ENCODE results near the gene XAB2.

The XAB2 gene

GRCh38 chr19:7607212-7607873, 22.0 kb downstream of the XAB2 start:
- no peaks in the 10 kb centered on the region for H3K9me3 ChIP-seq (ENCODE audit: control insufficient read depth, insufficient read depth, low read depth, low read length)
- no peak overlapping the region for H3K4me3 ChIP-seq (ENCODE audit: low read depth, low read length)
- no peak overlapping the region for H3K27ac ChIP-seq (ENCODE audit: extremely low read depth, low read depth, low read length)
- POLR2A ChIA-PET, result no interaction called here
- TF ChIP-seq ZSCAN30 (tag by site-specific recombination; IDR thresholded peaks at IDR 0.05) (no peak), ZNF114 (tag by site-specific recombination; IDR thresholded peaks at IDR 0.05) (no peak), ZNF121 (tag by site-specific recombination; IDR thresholded peaks at IDR 0.05) (no peak), ZNF768 (tag by site-specific recombination; IDR thresholded peaks at IDR 0.05) (0 out of 2 replicates have a peak, but pooled peaks have one; percentile 70), ZNF16 (tag by site-specific recombination; IDR thresholded peaks at IDR 0.05; ENCODE audit: low read depth) (no peak), ZNF341 (tag by site-specific recombination; IDR thresholded peaks at IDR 0.05; ENCODE audit: low read depth) (no peak)
- no peaks in the 10 kb centered on the region for H3K4me1 ChIP-seq (ENCODE audit: control insufficient read depth, insufficient read depth, low read length)
- peaks cover 8 to 41% of the 10 kb centered on the region in 2 experiments; a peak in 2 of 3 replicates for H3K36me3 ChIP-seq (ENCODE audit: control insufficient read depth in 2 of 2, insufficient read depth in 1 of 2, low read length in 2 of 2)
- CTCF ChIA-PET, result interaction anchor here (1.1 kb wide), 1 partner anchor 73 kb away, joined by 6 read pairs; the partner anchor contains the start of gene TRAPPC5

GRCh38 chr19:7606289-7606688, 23.1 kb downstream of the XAB2 start:
- peaks cover 8 to 33% of the 10 kb centered on the region in 2 experiments; a peak in 2 of 3 replicates for H3K36me3 ChIP-seq (ENCODE audit: control insufficient read depth in 2 of 2, insufficient read depth in 1 of 2, low read length in 2 of 2)
- ChIA-PET POLR2A (interaction anchor here (1.0 to 1.4 kb wide), 3 partner anchors 11 to 23 kb away, joined by 4 to 9 read pairs (median 7); partner anchors contain the start of genes CAMSAP3, PET100 and XAB2), CTCF (interaction anchor here (1.2 to 1.3 kb wide), 3 partner anchors 10 to 74 kb away, joined by 5 to 9 read pairs (median 6); partner anchors contain the start of gene TRAPPC5)
- no peak for TF ChIP-seq ATF2 (tag by site-specific recombination; IDR thresholded peaks at IDR 0.05; ENCODE audit: low read depth)
- no peak for TF ChIP-seq ZNF639 (tag by site-specific recombination; IDR thresholded peaks at IDR 0.05)
- TF ChIP-seq ZNF626 (tag by site-specific recombination; IDR thresholded peaks at IDR 0.05), result no peak
- no peak for TF ChIP-seq ZNF830 (tag by site-specific recombination; IDR thresholded peaks at IDR 0.05; ENCODE audit: low read depth)
- no peak for TF ChIP-seq ZNF266 (tag by site-specific recombination; IDR thresholded peaks at IDR 0.05; ENCODE audit: low read depth)
- no peak for TF ChIP-seq ZNF391 (tag by site-specific recombination; IDR thresholded peaks at IDR 0.05; ENCODE audit: borderline replicate concordance, low read depth)
- TF ChIP-seq ZNF501 (tag by site-specific recombination; IDR thresholded peaks at IDR 0.05), result no peak
- TF ChIP-seq ZSCAN30 (tag by site-specific recombination; IDR thresholded peaks at IDR 0.05), result no peak
- TF ChIP-seq SCRT2 (tag by site-specific recombination; IDR thresholded peaks at IDR 0.05), result no peak
- no peak for TF ChIP-seq ZBTB21 (tag by site-specific recombination; IDR thresholded peaks at IDR 0.05)
- no peak for TF ChIP-seq BCL6B (tag by site-specific recombination; IDR thresholded peaks at IDR 0.05)
- no peak for TF ChIP-seq ZNF433 (tag by site-specific recombination; IDR thresholded peaks at IDR 0.05; ENCODE audit: low read depth)
- TF ChIP-seq REPIN1 (tag by site-specific recombination; IDR thresholded peaks at IDR 0.05; ENCODE audit: low read depth), result no peak
- no peak for TF ChIP-seq ZNF174 (tag by site-specific recombination; IDR thresholded peaks at IDR 0.05)
- TF ChIP-seq ZBTB8A (tag by site-specific recombination; IDR thresholded peaks at IDR 0.05), result no peak
- TF ChIP-seq ZNF624 (tag by site-specific recombination; IDR thresholded peaks at IDR 0.05), result no peak
- no peak for TF ChIP-seq ZBTB7A (tag by site-specific recombination; IDR thresholded peaks at IDR 0.05; ENCODE audit: low read depth)
- no peak for TF ChIP-seq ZNF10 (tag by site-specific recombination; IDR thresholded peaks at IDR 0.05)
- TF ChIP-seq ELK4 (IDR thresholded peaks at IDR 0.05; ENCODE audit: borderline replicate concordance, low read depth, low read length), result no peak
- H3K9me3 ChIP-seq (ENCODE audit: control insufficient read depth, insufficient read depth, low read depth, low read length), result no peaks in the 10 kb centered on the region
- H3K4me1 ChIP-seq (ENCODE audit: control insufficient read depth, insufficient read depth, low read length), result no peaks in the 10 kb centered on the region; the same call in 1 of the 2 replicates
- H3K27ac ChIP-seq (ENCODE audit: extremely low read depth, low read depth, low read length), result no peak overlapping the region
- H3K4me3 ChIP-seq (ENCODE audit: low read depth, low read length), result no peak overlapping the region

Measured in HEK293 (cell line).